Endothelial cell of umbilical vein (primary cell): ENCODE measurements around the gene MED13. TPM values are rescaled to one million over a fixed set of nuclear protein-coding genes. Genes with fewer than 3 reads are reported as not detected.

Experiments used
- BruUV-seq: library from RNA; stranded (reverse); fragments of 400-500 nt; replicated peaks from 2 replicates; lab custom pipeline; 2021; lab: Mats Ljungman, UMichigan
- CTCF ChIA-PET: fragments of 300-600, 350-600 bp; sonication (Branson Sonifier 250); formaldehyde crosslinking; loops from one replicate; lab custom pipeline; 2021; ENCODE audit warnings: antibody characterized with exemption, inconsistent platforms; lab: Charles Lee
- POLR2A ChIA-PET: fragments of 300-600, 350-600 bp; sonication (Branson Sonifier 250); formaldehyde crosslinking; loops from one replicate; lab custom pipeline; 2021; ENCODE audit warnings: antibody characterized with exemption, inconsistent platforms; lab: Charles Lee
- DNase-seq: peaks from one replicate; pipeline ENCODE4 v3.0.0-alpha.2; 2011; ENCODE audit warnings: low read depth, low spot score
- FAIRE-seq: peaks from 2 replicates; lab custom pipeline; 2011; peaks lifted over from hg19 to GRCh38; lab: Jason Lieb, UNC
- H2AFZ ChIP-seq: 2 replicates; pipeline ENCODE4 v1.6.0; 2012; ENCODE audit warnings: low read depth, low read length, control low read depth, inconsistent platforms
- H3K27ac ChIP-seq: 2 replicates; pipeline ENCODE4 v1.5.1; 2011; ENCODE audit warnings: low read depth, mild to moderate bottlenecking, control low read depth, low read length, moderate library complexity; ENCODE audit not compliant: insufficient read depth
- H3K27me3 ChIP-seq, 2 experiments: 2 replicates each; pipeline versions ENCODE4 v1.6.0 to v1.6.1; 2011; ENCODE audit warnings: low read length in 2 of 2, mixed read lengths in 1 of 2; ENCODE audit not compliant: control insufficient read depth in 2 of 2, insufficient read depth in 2 of 2
- H3K36me3 ChIP-seq, 2 experiments: 2 replicates in 1 of 2; 3 replicates in 1 of 2; pipeline ENCODE4 v1.5.1; 2011; ENCODE audit warnings: low read length in 2 of 2, mild to moderate bottlenecking in 1 of 2, moderate library complexity in 1 of 2; ENCODE audit not compliant: control insufficient read depth in 2 of 2, insufficient read depth in 2 of 2; ENCODE audit errors: extremely low read depth in 1 of 2
- H3K4me1 ChIP-seq: 3 replicates; pipeline ENCODE4 v1.5.1; 2011; ENCODE audit warnings: mild to moderate bottlenecking, low read length; ENCODE audit not compliant: control insufficient read depth, insufficient read depth; ENCODE audit errors: extremely low read depth
- H3K4me2 ChIP-seq: 2 replicates; pipeline ENCODE4 v1.6.1; 2011; ENCODE audit warnings: low read length, control low read depth, mixed read lengths; ENCODE audit not compliant: insufficient read depth
- H3K4me3 ChIP-seq, 3 experiments: fragments of 200-600 bp in 1 of 3; sonication (generic), shearing (Covaris generic) in 1 of 3; replicated peaks in 1 of 3; 2 replicates each; pipeline ENCODE4 v1.5.1; 2011 to 2016; ENCODE audit warnings: control low read depth in 3 of 3, low read length in 3 of 3, mild to moderate bottlenecking in 2 of 3, inconsistent platforms in 1 of 3, low read depth in 1 of 3, moderate library complexity in 1 of 3; ENCODE audit not compliant: insufficient read depth in 1 of 3
- H3K79me2 ChIP-seq: 2 replicates; pipeline ENCODE4 v1.6.0; 2012; ENCODE audit warnings: low read length, inconsistent platforms; ENCODE audit not compliant: control insufficient read depth, insufficient read depth
- H3K9ac ChIP-seq: replicated peaks from 2 replicates; pipeline ENCODE3; 2011; ENCODE audit warnings: low read length, control low read depth; ENCODE audit not compliant: insufficient read depth; ENCODE audit errors: extremely low read depth
- H3K9me1 ChIP-seq: replicated peaks from 3 replicates; pipeline ENCODE4 v1.6.0; 2011; ENCODE audit warnings: mild to moderate bottlenecking, low read length; ENCODE audit not compliant: control insufficient read depth, insufficient read depth; ENCODE audit errors: extremely low read depth
- H3K9me3 ChIP-seq: replicated peaks from 2 replicates; pipeline ENCODE4 v1.5.1; 2012; ENCODE audit warnings: low read length, inconsistent platforms; ENCODE audit not compliant: control insufficient read depth, insufficient read depth
- H4K20me1 ChIP-seq: replicated peaks from 2 replicates; pipeline ENCODE3; 2011; ENCODE audit warnings: mild to moderate bottlenecking, low read length; ENCODE audit not compliant: control insufficient read depth, insufficient read depth; ENCODE audit errors: extremely low read depth
- CTCF ChIP-seq, 2 donors: IDR thresholded peaks; 1 replicate in 1 of 2; 2 replicates in 1 of 2; pipeline ENCODE4 v1.5.1; 2011; ENCODE audit warnings: low read length in 2 of 2, mild to moderate bottlenecking in 2 of 2, moderate library complexity in 2 of 2, control low read depth in 1 of 2, inconsistent platforms in 1 of 2, low read depth in 1 of 2; ENCODE audit not compliant: insufficient read depth in 1 of 2; ENCODE audit errors: extremely low read depth in 1 of 2
- EZH2 ChIP-seq: IDR thresholded peaks from 2 replicates; pipeline ENCODE4 v1.6.1; 2012; ENCODE audit warnings: borderline replicate concordance, low read depth, mild to moderate bottlenecking, moderate library complexity, low read length, inconsistent platforms; ENCODE audit not compliant: severe bottlenecking
- FOS ChIP-seq: IDR thresholded peaks from 2 replicates; pipeline ENCODE4 v1.6.1; 2011; ENCODE audit warnings: mild to moderate bottlenecking, low read length, moderate library complexity, borderline replicate concordance; ENCODE audit not compliant: insufficient read depth
- GATA2 ChIP-seq: IDR thresholded peaks from 2 replicates; pipeline ENCODE4 v1.7.0; 2011; ENCODE audit warnings: low read depth, mild to moderate bottlenecking, moderate library complexity, mixed read lengths, low read length; ENCODE audit not compliant: insufficient read length, insufficient read depth
- JUN ChIP-seq: IDR thresholded peaks from 2 replicates; pipeline ENCODE4 v1.6.1; 2011; ENCODE audit warnings: borderline replicate concordance, low read depth; ENCODE audit not compliant: insufficient read length, insufficient read depth
- MAX ChIP-seq: IDR thresholded peaks from 2 replicates; pipeline ENCODE4 v1.6.1; 2011; ENCODE audit not compliant: insufficient read depth, insufficient read length
- MYC ChIP-seq: IDR thresholded peaks from one replicate; pipeline ENCODE4 v1.6.1; 2011; ENCODE audit warnings: mild to moderate bottlenecking, low read depth, low read length
- POLR2A ChIP-seq: IDR thresholded peaks from 2 replicates; pipeline ENCODE4 v1.6.1; 2012; ENCODE audit warnings: low read depth, mild to moderate bottlenecking, control low read depth, low read length
- POLR2AphosphoS5 ChIP-seq: IDR thresholded peaks from 2 replicates; pipeline ENCODE4 v1.6.1; 2012; ENCODE audit warnings: low read depth, mild to moderate bottlenecking, control low read depth, low read length, moderate library complexity; ENCODE audit not compliant: insufficient read depth
- dilution Hi-C: fragments of 300-500 bp; cut with MboI; formaldehyde crosslinking; loops from one replicate; pipeline ENCODE4 v1.15.0; 2019; ENCODE audit warnings: low sequenced_read_pairs; ENCODE audit not compliant: extremely low pct_ligation_motif_present
- intact Hi-C: fragments of 100-400 bp; cut with micrococcal nuclease; formaldehyde crosslinking; loops from one replicate; pipeline ENCODE4 v1.10.0; 2022
- polyA plus RNA-seq, 4 experiments: library from polyadenylated mRNA; depleted of rRNA in 3 of 4; stranded (reverse) in 3 of 4; unstranded in 1 of 4; fragments of >200 nt; gene quantifications; 2 replicates each; pipeline versions ENCODE4 v1.2.1 to v1.2.3, GENCODE V29; 2011 to 2012; ENCODE audit warnings: missing spikeins in 1 of 4
- total RNA-seq: library from RNA; stranded (reverse); gene quantifications from 2 replicates; pipeline ENCODE4 v1.2.3, GENCODE V29; 2021

Gene MED13
- total and polyA plus RNA-seq, 2 donors (not counting 3 experiments of a cell fraction or from before 2014, with no cell fraction given): 11.6 to 49.6 TPM

DNA sequence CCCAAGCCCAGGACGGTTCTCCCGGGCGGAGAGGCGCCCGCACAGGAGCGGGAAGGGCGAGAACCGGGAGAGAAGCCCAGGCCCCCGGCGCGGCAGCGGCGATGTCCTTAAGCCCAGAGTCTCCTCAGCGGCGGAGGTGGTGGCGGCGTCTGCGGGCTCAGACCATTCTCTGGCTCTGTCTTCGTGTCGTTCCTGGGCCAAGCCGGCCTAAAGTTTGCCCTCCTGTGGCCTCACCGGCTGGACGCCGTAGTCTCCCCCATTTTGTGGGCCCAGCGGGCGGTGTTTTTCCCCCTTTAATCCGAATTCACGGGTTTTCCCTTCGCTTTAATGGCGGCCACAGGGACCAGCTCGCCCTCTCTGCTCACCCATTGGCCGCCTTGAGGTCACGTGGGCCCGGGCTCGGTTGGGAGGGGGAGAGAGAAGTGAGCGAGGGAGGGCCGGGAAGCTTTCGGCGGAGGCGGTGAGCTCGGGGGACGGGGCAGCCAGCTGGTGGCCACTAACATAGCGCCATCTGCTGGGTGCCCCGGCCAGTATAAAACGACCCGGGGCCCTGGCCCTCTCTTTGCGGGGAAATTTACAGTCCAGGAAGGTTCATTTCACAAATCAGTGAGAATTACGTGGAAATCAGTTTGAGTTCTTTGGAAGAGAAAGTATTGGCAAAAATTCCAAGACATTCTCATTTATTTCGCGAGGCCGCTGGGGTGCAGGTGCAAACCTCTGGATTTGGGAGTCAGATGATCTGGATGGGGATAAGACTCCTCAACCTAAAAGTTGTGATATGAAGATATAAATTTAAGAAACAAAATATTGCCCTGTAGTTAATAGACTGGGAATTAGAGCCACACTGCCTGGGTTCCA is 762 bp upstream of the MED13 start:
- Histone ChIP-seq H3K4me1 (peaks cover 19% of the 10 kb centered on the region), H3K27me3 (no peaks in the 10 kb centered on the region), H3K4me3 (peak overlapping the region; percentile 68 to 100 (median 95)), H3K27ac (peak overlapping the region; percentile 98), H3K9ac (peak overlapping the region; percentile 99), H3K79me2 (peaks cover 47% of the 10 kb centered on the region), H3K9me1 (peaks cover 2% of the 10 kb centered on the region), H3K4me2 (peak overlapping the region; percentile 54), H3K36me3 (no peaks in the 10 kb centered on the region), H4K20me1 (peaks cover 23% of the 10 kb centered on the region), H3K9me3 (no peaks in the 10 kb centered on the region), H2AFZ (peak overlapping the region; percentile 98)
- FAIRE-seq (peak; percentile 94), DNase-seq (peak; percentile 98)
- dilution Hi-C loops (no loop called here), intact Hi-C loops (loop anchor here (1.0 to 10.0 kb wide), 7 partner anchors 113 to 654 kb away; partner anchors contain the start of genes BRIP1 and INTS2)
- no peak for TF ChIP-seq GATA2
- TF ChIP-seq MAX: peak; percentile 93
- peak; percentile 93 to 94 for TF ChIP-seq CTCF (IDR thresholded peaks at IDR 0.05; ENCODE audit: extremely low read depth in 1 of 2, insufficient read depth in 1 of 2, low read depth in 1 of 2, low read length in 2 of 2)
- TF ChIP-seq JUN: no peak
- TF ChIP-seq POLR2AphosphoS5: peak; percentile 62
- peak; percentile 95 for TF ChIP-seq POLR2A
- TF ChIP-seq FOS: no peak
- no peak for TF ChIP-seq MYC
- TF ChIP-seq EZH2: no peak
- BruUV-seq: TSS peak; percentile 47
- ChIA-PET CTCF (interaction anchor here (0.6 to 1.6 kb wide), 18 partner anchors 9 to 653 kb away, joined by 3 to 13 read pairs (median 4); partner anchors contain the start of gene BRIP1), POLR2A (interaction anchor here (0.6 to 1.0 kb wide), 4 partner anchors 9 to 609 kb away, joined by 3 to 4 read pairs (median 4); no protein-coding TSS in a partner anchor)
